HCT116 (cell line): Measurements from ENCODE around the gene ZNF554. TPM values are rescaled to one million over a fixed set of nuclear protein-coding genes. Genes with fewer than 3 reads are reported as not detected.

Experiments used
- ATAC-seq: fragments of 200-7000 bp; cut with Tn5 transposase; 2 replicates; pipeline ENCODE4 v1.9.1; 2020; ENCODE audit warnings: mild to moderate bottlenecking, moderate library complexity
- BruUV-seq: library from RNA; stranded (reverse); fragments of 400-500 nt; replicated peaks from 2 replicates; lab custom pipeline; 2021; lab: Mats Ljungman, UMichigan
- CTCF ChIA-PET: fragments of 300-600 bp; sonication (Branson Sonifier 250); formaldehyde crosslinking; loops from one replicate; lab custom pipeline; 2021; ENCODE audit warnings: antibody characterized with exemption; lab: Charles Lee
- POLR2A ChIA-PET: fragments of 300-600, 350-600 bp; sonication (Branson Sonifier 250); formaldehyde crosslinking; loops from one replicate; lab custom pipeline; 2021; ENCODE audit warnings: antibody characterized with exemption; lab: Charles Lee
- RAD21 ChIA-PET, 2 experiments: fragments of 300-600 bp; sonication (Branson Sonifier 250); formaldehyde crosslinking; loops; one replicate each; lab custom pipeline; 2023; ENCODE audit warnings: low total read pairs in 2 of 2; ENCODE audit not compliant: uncharacterized antibody in 2 of 2, unreplicated experiment in 2 of 2, low non-redundant PET in 1 of 2; lab: Charles Lee
- DNase-seq: peaks from one replicate; pipeline ENCODE4 v3.0.0-alpha.2; 2010; ENCODE audit warnings: low read depth, low spot score
- H2AFZ ChIP-seq: fragments of 200-600 bp; shearing (Covaris generic), sonication (generic); 2 replicates; pipeline ENCODE4 v1.6.1; 2017; ENCODE audit warnings: low read depth, mixed run types, mixed read lengths, antibody characterized with exemption, low read length; ENCODE audit not compliant: poor library complexity, severe bottlenecking
- H3K27ac ChIP-seq: 2 replicates; pipeline ENCODE4 v1.5.1; 2012; ENCODE audit warnings: low read depth, low read length
- H3K27me3 ChIP-seq: fragments of 200-600 bp; sonication (generic); 2 replicates; pipeline ENCODE4 v1.6.1; 2016; ENCODE audit warnings: mixed run types, low read length, mixed read lengths; ENCODE audit not compliant: insufficient read depth
- H3K36me3 ChIP-seq, 2 experiments: fragments of 200-500 bp in 1 of 2; fragments of 200-600 bp in 1 of 2; sonication (Bioruptor generic) in 1 of 2; sonication (generic) in 1 of 2; 2 replicates each; pipeline versions ENCODE4 v1.5.1 to v1.6.1; 2014 to 2016; ENCODE audit warnings: low read length in 2 of 2, inconsistent platforms in 1 of 2, mixed read lengths in 1 of 2, mixed run types in 1 of 2; ENCODE audit not compliant: insufficient read depth in 2 of 2, control insufficient read depth in 1 of 2
- H3K4me1 ChIP-seq, 2 experiments: fragments of 200-600 bp in 1 of 2; sonication (generic) in 1 of 2; 2 replicates each; pipeline versions ENCODE4 v1.5.1 to v1.6.1; 2012 to 2017; ENCODE audit warnings: low read length in 2 of 2, inconsistent platforms in 1 of 2, mild to moderate bottlenecking in 1 of 2, mixed read lengths in 1 of 2, mixed run types in 1 of 2, moderate library complexity in 1 of 2; ENCODE audit not compliant: insufficient read depth in 2 of 2, control insufficient read depth in 1 of 2
- H3K4me2 ChIP-seq: fragments of 200-600 bp; sonication (generic); 2 replicates; pipeline ENCODE4 v1.6.1; 2017; ENCODE audit warnings: mixed run types, low read length, mixed read lengths
- H3K4me3 ChIP-seq, 2 experiments: fragments of 200-600 bp in 1 of 2; sonication (generic) in 1 of 2; replicated peaks in 1 of 2; 2 replicates each; pipeline ENCODE4 v1.5.1; 2011 to 2016; ENCODE audit warnings: low read length in 2 of 2, control low read depth in 1 of 2, low read depth in 1 of 2, mild to moderate bottlenecking in 1 of 2, mixed read lengths in 1 of 2, mixed run types in 1 of 2
- H3K79me2 ChIP-seq: fragments of 200-600 bp; sonication (generic); 2 replicates; pipeline ENCODE4 v1.6.1; 2017; ENCODE audit warnings: mild to moderate bottlenecking, mixed run types, low read length, moderate library complexity, mixed read lengths; ENCODE audit not compliant: insufficient read depth
- H3K9ac ChIP-seq: fragments of 200-600 bp; sonication (generic); 2 replicates; pipeline ENCODE4 v1.6.1; 2016; ENCODE audit warnings: low read length, mixed read lengths
- H3K9me2 ChIP-seq: fragments of 200-600 bp; sonication (generic), shearing (Covaris generic); 2 replicates; pipeline ENCODE4 v1.6.1; 2017; ENCODE audit warnings: mixed run types, mild to moderate bottlenecking, moderate library complexity; ENCODE audit not compliant: insufficient read depth
- H3K9me3 ChIP-seq, 2 experiments: fragments of 200-500 bp in 1 of 2; fragments of 200-600 bp in 1 of 2; sonication (Bioruptor generic) in 1 of 2; sonication (generic) in 1 of 2; 2 replicates each; pipeline ENCODE4 v1.6.1; 2014 to 2017; ENCODE audit warnings: low read length in 2 of 2, mixed read lengths in 2 of 2, inconsistent platforms in 1 of 2, low read depth in 1 of 2, mild to moderate bottlenecking in 1 of 2, mixed run types in 1 of 2, moderate library complexity in 1 of 2; ENCODE audit not compliant: control insufficient read depth in 1 of 2, insufficient read depth in 1 of 2
- H4K20me1 ChIP-seq: fragments of 200-600 bp; sonication (generic), shearing (Covaris generic); 2 replicates; pipeline ENCODE4 v1.6.1; 2017; ENCODE audit warnings: mixed run types, mild to moderate bottlenecking, moderate library complexity; ENCODE audit not compliant: insufficient read depth
- CBX3 ChIP-seq: IDR thresholded peaks from 2 replicates; pipeline ENCODE4 v1.6.1; 2012; ENCODE audit warnings: low read depth
- EGR1 ChIP-seq: IDR thresholded peaks from 2 replicates; pipeline ENCODE4 v1.6.1; 2012; ENCODE audit warnings: low read depth
- ELF1 ChIP-seq: IDR thresholded peaks from 2 replicates; pipeline ENCODE4 v1.6.1; 2012; ENCODE audit warnings: low read depth, borderline replicate concordance
- EZH2phosphoT487 ChIP-seq: fragments of 200-600 bp; IDR thresholded peaks from 2 replicates; pipeline ENCODE4 v1.6.1; 2018; ENCODE audit warnings: antibody characterized with exemption, borderline replicate concordance
- FOSL1 ChIP-seq: IDR thresholded peaks from 2 replicates; pipeline ENCODE4 v1.6.1; 2012; ENCODE audit warnings: low read depth
- SP1 ChIP-seq: IDR thresholded peaks from 2 replicates; pipeline ENCODE4 v1.6.1; 2012; ENCODE audit warnings: low read depth
- ZFX ChIP-seq: fragments of 450-650 bp; IDR thresholded peaks from 2 replicates; pipeline ENCODE4 v1.6.1; 2017
- intact Hi-C: fragments of 100-400 bp; cut with micrococcal nuclease; formaldehyde crosslinking; loops from 2 replicates; pipeline ENCODE4 v1.10.0; 2022
- total RNA-seq: library from RNA; stranded (reverse); gene quantifications from one replicate; pipeline ENCODE4 v1.2.1, GENCODE V29; 2021; ENCODE audit not compliant: unreplicated experiment
- TF ChIP-seq, protein P1 (sequence below): IDR thresholded peaks from 2 replicates; pipeline ENCODE4 v1.6.1; 2012; ENCODE audit warnings: low read depth

The ZNF554 gene
- total RNA-seq, 1 experiment from 2014 or later, result 4.0 TPM

DNA sequence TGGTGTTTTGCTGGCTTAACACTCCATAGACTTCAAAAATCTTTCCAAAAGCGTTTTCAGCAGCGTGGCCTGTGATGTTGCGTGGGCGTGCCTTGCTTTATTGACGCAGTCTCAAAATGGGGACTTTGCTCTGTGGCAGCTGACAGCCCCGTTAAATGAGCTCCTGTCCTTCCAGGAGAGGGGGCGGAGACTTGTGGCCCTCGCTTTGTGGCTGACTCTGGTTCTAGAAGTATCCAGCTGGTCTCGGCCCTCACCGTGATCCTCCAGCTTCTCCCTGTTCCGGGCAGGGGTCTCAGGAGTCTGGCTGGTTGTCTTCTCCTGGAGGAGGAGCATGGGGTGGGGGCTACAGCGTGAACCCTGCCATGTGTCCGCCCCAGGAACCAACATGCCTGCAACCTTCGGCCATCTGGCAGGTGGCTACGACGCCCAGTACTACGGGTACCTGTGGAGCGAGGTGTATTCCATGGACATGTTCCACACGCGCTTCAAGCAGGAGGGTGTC is 8.4 kb upstream of the ZNF554 start:
- TF ChIP-seq EZH2phosphoT487 (no peak), ZFX (no peak), EGR1 (no peak), SP1 (no peak), CBX3 (no peak), ELF1 (no peak), FOSL1 (no peak)
- TF ChIP-seq, protein P1, sequence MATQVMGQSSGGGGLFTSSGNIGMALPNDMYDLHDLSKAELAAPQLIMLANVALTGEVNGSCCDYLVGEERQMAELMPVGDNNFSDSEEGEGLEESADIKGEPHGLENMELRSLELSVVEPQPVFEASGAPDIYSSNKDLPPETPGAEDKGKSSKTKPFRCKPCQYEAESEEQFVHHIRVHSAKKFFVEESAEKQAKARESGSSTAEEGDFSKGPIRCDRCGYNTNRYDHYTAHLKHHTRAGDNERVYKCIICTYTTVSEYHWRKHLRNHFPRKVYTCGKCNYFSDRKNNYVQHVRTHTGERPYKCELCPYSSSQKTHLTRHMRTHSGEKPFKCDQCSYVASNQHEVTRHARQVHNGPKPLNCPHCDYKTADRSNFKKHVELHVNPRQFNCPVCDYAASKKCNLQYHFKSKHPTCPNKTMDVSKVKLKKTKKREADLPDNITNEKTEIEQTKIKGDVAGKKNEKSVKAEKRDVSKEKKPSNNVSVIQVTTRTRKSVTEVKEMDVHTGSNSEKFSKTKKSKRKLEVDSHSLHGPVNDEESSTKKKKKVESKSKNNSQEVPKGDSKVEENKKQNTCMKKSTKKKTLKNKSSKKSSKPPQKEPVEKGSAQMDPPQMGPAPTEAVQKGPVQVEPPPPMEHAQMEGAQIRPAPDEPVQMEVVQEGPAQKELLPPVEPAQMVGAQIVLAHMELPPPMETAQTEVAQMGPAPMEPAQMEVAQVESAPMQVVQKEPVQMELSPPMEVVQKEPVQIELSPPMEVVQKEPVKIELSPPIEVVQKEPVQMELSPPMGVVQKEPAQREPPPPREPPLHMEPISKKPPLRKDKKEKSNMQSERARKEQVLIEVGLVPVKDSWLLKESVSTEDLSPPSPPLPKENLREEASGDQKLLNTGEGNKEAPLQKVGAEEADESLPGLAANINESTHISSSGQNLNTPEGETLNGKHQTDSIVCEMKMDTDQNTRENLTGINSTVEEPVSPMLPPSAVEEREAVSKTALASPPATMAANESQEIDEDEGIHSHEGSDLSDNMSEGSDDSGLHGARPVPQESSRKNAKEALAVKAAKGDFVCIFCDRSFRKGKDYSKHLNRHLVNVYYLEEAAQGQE, result no peak
- intact Hi-C loops, result no loop called here
- H3K4me2 ChIP-seq, result no peak overlapping the region
- ChIA-PET POLR2A (no interaction called here), CTCF (no interaction called here), RAD21 (no interaction called here)
- H3K79me2 ChIP-seq, result no peaks in the 10 kb centered on the region
- H4K20me1 ChIP-seq, result no peaks in the 10 kb centered on the region
- no peaks in the 10 kb centered on the region for H3K27me3 ChIP-seq
- peaks cover 8 to 30% of the 10 kb centered on the region in 2 experiments; a peak in 3 of 4 replicates for H3K36me3 ChIP-seq
- H3K9me2 ChIP-seq, result no peaks in the 10 kb centered on the region
- no peak overlapping the region for H3K4me3 ChIP-seq
- BruUV-seq, result no TSS peak
- no peak overlapping the region for H2AFZ ChIP-seq
- H3K9ac ChIP-seq, result no peak overlapping the region
- H3K9me3 ChIP-seq, result no peaks in the 10 kb centered on the region
- no peaks in the 10 kb centered on the region; a peak in 1 of 4 replicates for H3K4me1 ChIP-seq
- ATAC-seq (no peak), DNase-seq (no peak)
- H3K27ac ChIP-seq, result no peak overlapping the region
